HL-60 (cell line): ENCODE results near the gene NUDT12.

Experiments used
- DNase-seq, 2 experiments: peaks; one replicate each; pipeline ENCODE4 v3.0.0-alpha.2; 2010 to 2020; ENCODE audit warnings: low read depth in 1 of 2, low spot score in 1 of 2
- H3K27ac ChIP-seq: fragments of 250-450 bp; sonication (Bioruptor Pico); replicated peaks from 2 replicates; pipeline ENCODE4 v1.5.1; 2020; ENCODE audit warnings: mild to moderate bottlenecking, moderate library complexity
- H3K27me3 ChIP-seq: fragments of 250-450 bp; sonication (Bioruptor Pico); 2 replicates; pipeline ENCODE4 v1.5.1; 2021; ENCODE audit warnings: mild to moderate bottlenecking, moderate library complexity; ENCODE audit not compliant: insufficient read depth, poor library complexity, severe bottlenecking
- H3K4me3 ChIP-seq: replicated peaks from 2 replicates; pipeline ENCODE4 v1.5.1; 2011; ENCODE audit warnings: mild to moderate bottlenecking, control low read depth, low read length; ENCODE audit not compliant: insufficient read depth
- CTCF ChIP-seq: IDR thresholded peaks from one replicate; pipeline ENCODE4 v1.5.1; 2011; ENCODE audit warnings: low read length, control low read depth, inconsistent platforms; ENCODE audit not compliant: insufficient read depth
- GABPA ChIP-seq: IDR thresholded peaks from 2 replicates; pipeline ENCODE4 v1.6.1; 2012; ENCODE audit warnings: low read depth
- POLR2AphosphoS5 ChIP-seq: IDR thresholded peaks from 2 replicates; pipeline ENCODE4 v1.6.1; 2012; ENCODE audit warnings: low read depth
- REST ChIP-seq: IDR thresholded peaks from 2 replicates; pipeline ENCODE4 v1.6.1; 2012; ENCODE audit warnings: low read depth; ENCODE audit not compliant: insufficient replicate concordance
- SPI1 ChIP-seq: IDR thresholded peaks from 2 replicates; pipeline ENCODE4 v1.6.1; 2012; ENCODE audit warnings: low read depth, mild to moderate bottlenecking, borderline replicate concordance

NUDT12 gene

GRCh38 chr5:103503066-103503465 is 59.5 kb downstream of the NUDT12 start:
- no peak overlapping the region for H3K27ac ChIP-seq
- no peak overlapping the region for H3K4me3 ChIP-seq
- no peak for DNase-seq
- TF ChIP-seq POLR2AphosphoS5 (no peak), SPI1 (no peak)
- H3K27me3 ChIP-seq: no peaks in the 10 kb centered on the region

- Histone ChIP-seq H3K27me3 (no peaks in the 10 kb centered on the region), H3K4me3 (no peak overlapping the region), H3K27ac (no peak overlapping the region)
- DNase-seq: no peak
- TF ChIP-seq GABPA (no peak), POLR2AphosphoS5 (no peak), REST (no peak), CTCF (no peak), SPI1 (no peak)
Measured at GRCh38 chr5:103502662-103503061, 59.9 kb downstream of the NUDT12 start.
